Myocyte (in vitro differentiated cells): ENCODE data around the gene RDM1. TPM values are rescaled to one million over a fixed set of nuclear protein-coding genes. Genes with fewer than 3 reads are reported as not detected.
"Not testable (repeated sequence)": the region's sequence is repeated elsewhere in the genome, so short reads cannot be mapped to it uniquely, and the experiment has no call there.

Experiments
- DNase-seq: peaks from one replicate; pipeline ENCODE4 v3.0.0-alpha.2; 2012; ENCODE audit warnings: low read depth
- polyA plus RNA-seq: library from polyadenylated mRNA; unstranded; fragments of >200 nt; gene quantifications from one replicate; pipeline ENCODE4 v1.2.1, GENCODE V29; 2012; ENCODE audit warnings: missing spikeins
- total RNA-seq: library from RNA; depleted of rRNA; stranded (reverse); fragments of >200 nt; gene quantifications from 2 replicates; pipeline ENCODE4 v1.2.3, GENCODE V29; 2014

The RDM1 gene
- total RNA-seq, result not detected in 2 replicates
- polyA plus RNA-seq, result not detected

DNA sequence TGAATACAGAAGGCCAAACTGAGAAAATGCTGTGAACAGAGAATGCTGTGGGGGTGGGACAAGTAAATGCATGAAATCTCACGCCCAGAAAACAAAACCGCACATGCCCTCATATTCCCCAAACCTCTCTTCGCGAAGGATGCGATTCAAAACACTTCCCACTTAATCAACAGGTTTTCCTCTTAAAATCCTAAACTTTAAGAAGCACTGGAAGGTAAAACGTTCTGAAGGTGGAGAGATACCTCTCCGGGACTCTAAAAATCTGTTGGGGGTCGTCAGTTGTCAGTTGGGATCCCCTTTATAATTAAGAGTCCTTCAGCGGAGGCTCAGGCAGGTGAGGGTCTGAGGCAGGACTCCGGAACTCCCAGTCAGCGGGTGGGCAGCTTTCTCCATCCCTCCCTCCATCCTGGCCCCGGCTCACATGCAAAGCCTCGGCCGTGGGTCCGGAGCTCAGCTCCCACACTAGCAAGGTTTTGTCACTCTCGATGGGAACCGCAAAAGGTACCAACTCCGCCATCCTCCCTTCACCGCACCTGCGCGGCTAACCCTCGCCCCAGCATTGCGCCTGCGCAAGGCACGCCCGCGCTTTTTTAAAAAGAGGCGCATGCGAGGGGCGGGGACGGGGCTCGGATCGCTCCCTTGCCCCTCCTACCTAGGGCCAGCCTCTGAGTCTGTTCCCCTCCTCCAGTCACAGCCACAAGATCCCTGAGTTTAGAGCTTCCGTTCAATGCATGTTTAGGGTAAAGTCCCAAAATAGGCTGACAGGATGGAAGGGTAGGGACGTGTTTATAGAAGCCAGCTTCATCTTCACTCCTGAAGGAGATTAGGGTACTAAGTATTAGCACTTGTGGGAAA is at the start of gene RDM1:
RDM1 (minus strand) TSS at position 563 of the 855 bp plus-strand sequence; CDS start at position 517, 46 bp downstream.
- DNase-seq, result peak; percentile 40

- DNase-seq, result no peak
These were observed 47.8 kb upstream of the RDM1 start for GRCh38 chr17:35978346-35978745.

DNA sequence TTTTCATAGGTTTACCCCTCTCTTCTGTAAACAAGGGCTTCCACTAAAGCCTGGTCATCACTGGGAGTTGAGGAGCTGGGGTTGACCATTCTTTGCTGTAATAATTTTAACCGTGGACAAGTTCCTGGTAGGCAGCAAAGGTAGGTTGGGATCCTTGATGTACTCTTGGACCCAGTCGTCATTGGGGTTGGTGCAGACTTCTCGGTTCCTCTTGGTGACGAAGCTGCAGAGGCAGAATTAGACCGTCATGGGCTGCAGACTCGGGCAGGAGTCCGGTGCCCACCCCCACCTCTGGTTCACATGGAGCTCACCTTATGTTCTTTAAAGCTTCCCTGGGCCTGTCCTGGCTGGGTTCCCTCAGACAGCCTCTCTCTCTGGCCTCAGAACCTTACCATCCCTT is 46.9 kb upstream of the RDM1 start:
- DNase-seq, result no peak

- DNase-seq, result no peak
These were observed 43.0 kb upstream of the RDM1 start for GRCh38 chr17:35973333-35974260.

- no peak for DNase-seq
These were observed 42.4 kb upstream of the RDM1 start for GRCh38 chr17:35972945-35973332.

DNA sequence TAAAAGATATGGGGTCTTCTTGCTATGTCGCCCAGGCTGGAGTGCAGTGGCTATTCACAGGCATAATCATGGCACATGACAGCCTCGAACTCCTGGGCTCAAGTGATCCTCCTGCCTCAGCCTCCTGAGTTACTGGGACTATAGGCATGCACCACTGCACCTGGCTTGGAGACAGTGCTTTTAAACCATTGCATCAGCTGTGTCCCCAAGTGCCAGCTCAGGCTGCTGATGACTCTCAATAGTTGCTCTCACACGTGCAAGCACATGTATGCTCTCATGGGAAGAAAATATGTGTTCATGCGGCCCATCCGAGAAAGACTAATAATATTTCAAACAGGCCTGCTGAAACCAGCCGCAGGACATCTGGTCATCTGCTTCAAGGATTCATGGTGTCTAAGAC is 42.0 kb upstream of the RDM1 start:
- DNase-seq, result no peak

DNA sequence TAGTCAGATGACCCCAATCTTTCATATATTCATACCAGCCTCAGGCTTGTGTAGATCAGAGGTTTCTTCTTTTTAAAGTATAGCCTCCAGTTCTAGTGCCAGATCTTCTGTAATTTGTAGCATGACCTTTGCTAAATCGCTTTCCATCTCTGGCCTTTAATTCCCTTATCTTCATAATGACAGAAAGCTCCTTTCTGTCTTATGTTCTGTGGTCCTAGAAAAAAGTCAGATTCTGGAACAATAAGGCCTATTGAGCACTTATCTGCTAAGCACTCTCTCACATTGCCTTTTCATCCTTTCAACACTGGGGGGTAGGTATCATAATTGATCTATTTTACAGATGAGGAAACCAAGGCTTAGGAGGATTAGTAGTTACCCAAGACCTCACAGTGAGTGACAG is 41.5 kb upstream of the RDM1 start:
- DNase-seq, result no peak

GRCh38 chr17:35969558-35970380 is 39.2 kb upstream of the RDM1 start:
- peak; percentile 82 for DNase-seq

- DNase-seq, result no peak
These were observed 38.0 kb upstream of the RDM1 start for GRCh38 chr17:35968520-35969054.

- DNase-seq, result no peak
These were observed 34.7 kb upstream of the RDM1 start for GRCh38 chr17:35965272-35965671.

DNA sequence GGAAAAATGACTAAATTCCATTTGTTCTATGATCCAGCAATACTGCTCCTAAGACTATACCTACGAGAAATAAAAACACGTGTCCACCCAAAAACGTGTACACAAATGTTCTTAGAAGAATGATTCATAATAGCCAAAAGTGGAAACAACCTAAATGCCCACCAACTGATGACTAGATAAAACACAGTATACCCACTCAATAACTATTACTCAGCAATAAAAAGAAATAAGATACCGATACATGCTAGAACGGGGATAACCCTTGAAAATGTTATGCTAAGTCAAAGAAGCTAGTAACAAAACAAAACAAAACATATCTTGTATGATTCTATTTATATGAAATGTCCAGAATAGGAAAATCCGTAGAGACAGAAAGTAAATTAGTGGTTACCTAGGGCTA is 33.1 kb upstream of the RDM1 start:
- DNase-seq, result no peak

DNA sequence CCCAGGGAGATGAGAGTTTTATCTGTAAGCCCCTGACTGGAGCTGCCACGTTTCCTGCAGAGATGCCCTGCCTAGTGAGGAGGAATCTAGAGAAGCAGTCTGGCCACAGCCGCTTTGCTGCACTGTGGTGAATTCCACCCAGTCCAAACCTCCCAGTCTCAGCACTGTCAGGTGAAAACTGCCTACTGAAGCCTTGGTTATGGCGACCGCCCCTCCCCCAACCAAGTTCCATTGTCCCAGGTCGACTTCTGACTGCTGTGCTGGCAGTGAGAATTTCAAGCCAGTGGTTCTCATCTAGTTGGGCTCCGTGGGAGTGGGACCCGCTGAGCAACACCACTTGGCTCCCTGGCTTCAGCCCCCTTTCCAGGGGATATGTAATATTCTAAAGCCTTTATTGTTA is 23.1 kb upstream of the RDM1 start:
- no peak for DNase-seq

GRCh38 chr17:35949401-35949800 is 18.8 kb upstream of the RDM1 start:
- no peak for DNase-seq

GRCh38 chr17:35948092-35948491 is 17.5 kb upstream of the RDM1 start:
- DNase-seq, result no peak

GRCh38 chr17:35947156-35947585 is 16.6 kb upstream of the RDM1 start:
- peak; percentile 43 for DNase-seq

GRCh38 chr17:35944151-35944550 is 13.6 kb upstream of the RDM1 start:
- DNase-seq, result peak; percentile 38

DNA sequence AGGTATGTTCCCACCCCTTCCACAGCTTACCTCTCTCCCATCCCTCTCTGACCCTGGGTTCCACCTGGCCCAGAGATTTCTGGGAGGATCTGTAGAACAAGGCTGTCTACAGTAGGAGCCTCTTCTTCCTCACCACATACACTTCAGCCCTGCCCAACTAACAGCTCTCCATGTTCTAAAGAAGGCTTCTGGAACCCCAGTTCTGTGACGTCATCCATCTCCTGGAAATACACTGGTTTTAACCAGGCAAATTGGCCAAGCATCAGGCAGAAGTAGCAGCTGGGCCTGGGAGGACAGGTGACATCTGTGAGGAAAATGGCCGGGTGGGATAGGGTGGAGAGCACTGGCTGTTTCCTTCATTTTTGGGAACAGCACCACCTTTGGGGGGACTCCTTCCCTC is 13.0 kb upstream of the RDM1 start, which contains the start of gene LYZL6:
LYZL6 (minus strand) TSS at position 177 of the 400 bp plus-strand sequence. CDS start 4,357 bp downstream, outside the sequence.
- peak; percentile 13 for DNase-seq

- no peak for DNase-seq
These were observed 12.1 kb upstream of the RDM1 start for GRCh38 chr17:35942588-35943186.

- DNase-seq, result not testable (repeated sequence)
These were observed 7.9 kb upstream of the RDM1 start for GRCh38 chr17:35938492-35938891.

DNA sequence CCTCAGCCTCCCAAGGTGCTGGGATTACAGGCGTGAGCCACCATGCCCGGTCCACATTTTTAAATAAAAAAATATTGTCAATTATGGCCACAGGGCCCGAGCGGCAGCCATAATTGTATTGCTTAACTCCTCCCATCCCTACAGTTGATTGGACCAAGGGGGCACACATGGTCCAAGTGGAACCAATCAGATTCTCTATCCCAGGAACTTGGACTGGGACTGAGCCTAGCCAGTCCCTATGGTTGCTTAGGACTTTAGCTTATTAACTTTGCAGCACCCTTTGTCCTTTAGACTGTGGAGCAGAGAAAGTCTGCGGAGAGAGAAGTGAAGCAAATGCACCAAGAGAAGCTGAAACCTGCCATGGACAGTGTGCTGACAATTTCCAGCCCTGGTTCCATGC is 5.5 kb upstream of the RDM1 start:
- no peak for DNase-seq
